ENCODE results near the gene ROBO1. TPM values are rescaled to one million over a fixed set of nuclear protein-coding genes. Genes with fewer than 3 reads are reported as not detected.

ROBO1 gene
- total RNA-seq, 1 donor from 2014 or later = 169 TPM

GRCh38 chr3:79810581-79810980 lies 42.8 kb upstream of the ROBO1 start:
- H3K4me1 Mint-ChIP-seq = no peaks in the 10 kb centered on the region
- H3K27ac ChIP-seq = no peak overlapping the region
- H3K9me3 ChIP-seq (ENCODE audit: low read depth) = no peaks in the 10 kb centered on the region
- H3F3A ChIP-seq (ENCODE audit: low read depth) = no peaks in the 10 kb centered on the region
- no peak overlapping the region for H3K4me2 ChIP-seq
- no peak for DNase-seq (ENCODE audit: low spot score)
- H4K20me1 ChIP-seq (ENCODE audit: low read depth) = no peaks in the 10 kb centered on the region
- no peak overlapping the region for H3K4me3 ChIP-seq
- H3K27me3 Mint-ChIP-seq (ENCODE audit: insufficient read depth, low read depth) = no peaks in the 10 kb centered on the region
- no peaks in the 10 kb centered on the region for H3K27me3 ChIP-seq
- no peaks in the 10 kb centered on the region for H3K4me1 ChIP-seq
- H3K4me3 Mint-ChIP-seq = no peak overlapping the region
- TF ChIP-seq EZH2 (IDR thresholded peaks at IDR 0.05) (no peak), EZH2phosphoT487 (IDR thresholded peaks at IDR 0.05) (no peak), CTCF (IDR thresholded peaks at IDR 0.05) (no peak)
- no peaks in the 10 kb centered on the region for H3K36me3 Mint-ChIP-seq
- H3K36me3 ChIP-seq = no peaks in the 10 kb centered on the region
- H3K9me3 Mint-ChIP-seq = peaks cover 11% of the 10 kb centered on the region
- no peak overlapping the region for H3K9ac ChIP-seq
- no peak overlapping the region for H3K27ac Mint-ChIP-seq
- no peaks in the 10 kb centered on the region for H3K79me2 ChIP-seq (ENCODE audit: low read depth)
- H2AFZ ChIP-seq (replicated peaks) = peak overlapping the region; percentile 55

- H2AFZ ChIP-seq (replicated peaks) = no peak overlapping the region
- H3K79me2 ChIP-seq (ENCODE audit: low read depth) = no peaks in the 10 kb centered on the region
- H3K4me2 ChIP-seq = no peak overlapping the region
- DNase-seq (ENCODE audit: low spot score) = no peak
- H3K9ac ChIP-seq = no peak overlapping the region
- H3K27me3 Mint-ChIP-seq (ENCODE audit: insufficient read depth, low read depth) = no peaks in the 10 kb centered on the region
- H3K9me3 ChIP-seq (ENCODE audit: low read depth) = no peaks in the 10 kb centered on the region
- H3K4me3 ChIP-seq = no peak overlapping the region
- H3K4me1 Mint-ChIP-seq = no peaks in the 10 kb centered on the region
- no peaks in the 10 kb centered on the region for H4K20me1 ChIP-seq (ENCODE audit: low read depth)
- H3K36me3 ChIP-seq = no peaks in the 10 kb centered on the region
- no peaks in the 10 kb centered on the region for H3K4me1 ChIP-seq
- no peak overlapping the region for H3K4me3 Mint-ChIP-seq
- no peak overlapping the region for H3K27ac ChIP-seq
- H3K36me3 Mint-ChIP-seq = no peaks in the 10 kb centered on the region
- H3K9me3 Mint-ChIP-seq = peaks cover 6% of the 10 kb centered on the region
- H3K27ac Mint-ChIP-seq = no peak overlapping the region
- no peaks in the 10 kb centered on the region for H3K27me3 ChIP-seq
- H3F3A ChIP-seq (ENCODE audit: low read depth) = no peaks in the 10 kb centered on the region
- TF ChIP-seq CTCF (IDR thresholded peaks at IDR 0.05) (no peak), EZH2 (IDR thresholded peaks at IDR 0.05) (no peak), EZH2phosphoT487 (IDR thresholded peaks at IDR 0.05) (no peak)
Measured at GRCh38 chr3:79810092-79810491, 42.3 kb upstream of the ROBO1 start.

GRCh38 chr3:79809106-79809505 lies 41.3 kb upstream of the ROBO1 start:
- H3F3A ChIP-seq (ENCODE audit: low read depth) = no peaks in the 10 kb centered on the region
- no peak for DNase-seq (ENCODE audit: low spot score)
- no peak overlapping the region for H2AFZ ChIP-seq (replicated peaks)
- Mint-ChIP-seq H3K4me3 (no peak overlapping the region), H3K27ac (no peak overlapping the region), H3K9me3 (peaks cover 2% of the 10 kb centered on the region), H3K27me3 (ENCODE audit: insufficient read depth, low read depth) (no peaks in the 10 kb centered on the region), H3K4me1 (no peaks in the 10 kb centered on the region), H3K36me3 (no peaks in the 10 kb centered on the region)
- H3K4me2 ChIP-seq = no peak overlapping the region
- H3K27ac ChIP-seq = no peak overlapping the region
- H4K20me1 ChIP-seq (ENCODE audit: low read depth) = no peaks in the 10 kb centered on the region
- H3K4me3 ChIP-seq = no peak overlapping the region
- TF ChIP-seq CTCF (IDR thresholded peaks at IDR 0.05) = no peak
- no peak for TF ChIP-seq EZH2 (IDR thresholded peaks at IDR 0.05)
- no peak for TF ChIP-seq EZH2phosphoT487 (IDR thresholded peaks at IDR 0.05)
- H3K27me3 ChIP-seq = no peaks in the 10 kb centered on the region
- no peaks in the 10 kb centered on the region for H3K36me3 ChIP-seq
- no peaks in the 10 kb centered on the region for H3K4me1 ChIP-seq
- no peaks in the 10 kb centered on the region for H3K79me2 ChIP-seq (ENCODE audit: low read depth)
- H3K9ac ChIP-seq = no peak overlapping the region
- H3K9me3 ChIP-seq (ENCODE audit: low read depth) = no peaks in the 10 kb centered on the region
